ENCODE results near the gene MCCC1.

MCCC1 gene

GRCh38 chr3:182983876-182984275 is 115.4 kb downstream of the MCCC1 start:
- TF ChIP-seq, protein P1, sequence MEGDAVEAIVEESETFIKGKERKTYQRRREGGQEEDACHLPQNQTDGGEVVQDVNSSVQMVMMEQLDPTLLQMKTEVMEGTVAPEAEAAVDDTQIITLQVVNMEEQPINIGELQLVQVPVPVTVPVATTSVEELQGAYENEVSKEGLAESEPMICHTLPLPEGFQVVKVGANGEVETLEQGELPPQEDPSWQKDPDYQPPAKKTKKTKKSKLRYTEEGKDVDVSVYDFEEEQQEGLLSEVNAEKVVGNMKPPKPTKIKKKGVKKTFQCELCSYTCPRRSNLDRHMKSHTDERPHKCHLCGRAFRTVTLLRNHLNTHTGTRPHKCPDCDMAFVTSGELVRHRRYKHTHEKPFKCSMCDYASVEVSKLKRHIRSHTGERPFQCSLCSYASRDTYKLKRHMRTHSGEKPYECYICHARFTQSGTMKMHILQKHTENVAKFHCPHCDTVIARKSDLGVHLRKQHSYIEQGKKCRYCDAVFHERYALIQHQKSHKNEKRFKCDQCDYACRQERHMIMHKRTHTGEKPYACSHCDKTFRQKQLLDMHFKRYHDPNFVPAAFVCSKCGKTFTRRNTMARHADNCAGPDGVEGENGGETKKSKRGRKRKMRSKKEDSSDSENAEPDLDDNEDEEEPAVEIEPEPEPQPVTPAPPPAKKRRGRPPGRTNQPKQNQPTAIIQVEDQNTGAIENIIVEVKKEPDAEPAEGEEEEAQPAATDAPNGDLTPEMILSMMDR (IDR thresholded peaks at IDR 0.05): no peak

GRCh38 chr3:182981038-182981380 is 118.3 kb downstream of the MCCC1 start:
- TF ChIP-seq, protein P1 (IDR thresholded peaks at IDR 0.05): no peak

DNA sequence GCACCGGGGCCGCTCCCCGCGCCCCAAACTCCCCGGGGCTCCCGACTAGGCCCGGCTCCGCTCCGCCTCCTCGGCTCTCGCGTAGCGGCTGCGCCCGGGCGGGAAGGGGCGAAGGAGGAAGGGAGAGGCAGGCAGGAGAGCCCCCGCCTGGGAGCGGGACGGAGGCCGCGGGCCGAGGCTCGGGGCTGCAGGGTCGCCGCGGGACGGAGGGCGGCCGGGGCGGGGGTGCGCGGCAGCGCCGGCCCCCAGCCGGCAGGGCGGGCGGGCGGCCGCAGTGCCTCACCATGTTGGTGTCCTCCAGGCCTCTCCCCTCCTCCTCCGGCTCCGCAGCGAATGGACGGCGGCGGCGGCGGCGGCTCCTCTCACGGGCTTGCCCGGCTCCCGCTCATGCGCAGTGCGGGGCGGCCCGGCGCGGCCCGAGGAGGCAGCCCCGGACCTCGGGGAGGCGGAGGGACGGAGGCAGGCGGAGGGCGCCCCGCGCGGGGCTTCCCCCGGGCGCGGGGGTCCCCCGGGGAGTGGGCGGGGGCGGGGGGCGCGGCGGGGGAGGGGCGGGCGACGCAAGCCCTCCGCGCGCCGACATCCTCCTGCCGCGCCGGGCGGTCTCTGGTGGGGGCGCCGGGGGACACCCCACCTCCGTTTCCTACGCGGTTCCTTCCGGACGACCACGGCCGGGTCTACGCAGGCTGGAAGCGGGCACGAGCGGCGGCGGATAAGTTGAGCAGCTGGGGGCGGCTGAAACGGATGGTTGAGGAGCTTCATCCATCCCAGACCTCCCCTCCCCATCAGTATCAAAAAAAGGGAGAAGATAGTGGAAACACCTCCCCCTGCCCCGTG is 118.9 kb downstream of the MCCC1 start, which contains the start of gene DCUN1D1:
Gene DCUN1D1, minus strand, starts transcription at position 335 of the 834 bp plus-strand sequence. Its CDS starts 49 bp downstream, at position 286.
- TF ChIP-seq, protein P1 (IDR thresholded peaks at IDR 0.05): no peak

GRCh38 chr3:182979674-182980191 is 119.6 kb downstream of the MCCC1 start:
- TF ChIP-seq, protein P1 (IDR thresholded peaks at IDR 0.05): no peak

DNA sequence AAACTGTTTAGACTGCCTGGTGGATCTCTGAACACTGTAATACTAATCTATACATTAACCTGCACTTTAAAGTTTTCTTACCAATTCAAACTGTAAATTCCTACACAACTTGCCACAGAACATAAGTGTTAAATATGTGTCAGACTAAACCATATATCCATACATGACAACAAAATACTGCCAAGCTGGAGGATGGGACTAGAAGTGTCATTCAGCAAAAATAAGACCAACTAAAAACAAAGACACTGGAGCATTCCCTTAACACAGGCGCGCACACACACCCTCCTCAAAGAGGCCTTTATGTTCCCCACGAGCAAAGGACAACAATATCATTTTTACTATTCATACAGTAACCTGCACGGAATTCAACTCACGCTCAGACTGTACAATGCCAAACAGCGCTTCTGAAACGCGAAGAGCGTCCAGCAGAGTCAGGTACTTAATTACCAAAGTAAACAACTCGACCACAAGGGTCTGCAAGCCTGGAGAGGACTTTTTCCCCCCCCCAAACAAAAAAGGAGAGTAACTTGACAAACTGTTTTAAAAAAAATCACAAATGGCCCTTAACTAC is 120.1 kb downstream of the MCCC1 start:
- TF ChIP-seq, protein P1 (IDR thresholded peaks at IDR 0.05): no peak

DNA sequence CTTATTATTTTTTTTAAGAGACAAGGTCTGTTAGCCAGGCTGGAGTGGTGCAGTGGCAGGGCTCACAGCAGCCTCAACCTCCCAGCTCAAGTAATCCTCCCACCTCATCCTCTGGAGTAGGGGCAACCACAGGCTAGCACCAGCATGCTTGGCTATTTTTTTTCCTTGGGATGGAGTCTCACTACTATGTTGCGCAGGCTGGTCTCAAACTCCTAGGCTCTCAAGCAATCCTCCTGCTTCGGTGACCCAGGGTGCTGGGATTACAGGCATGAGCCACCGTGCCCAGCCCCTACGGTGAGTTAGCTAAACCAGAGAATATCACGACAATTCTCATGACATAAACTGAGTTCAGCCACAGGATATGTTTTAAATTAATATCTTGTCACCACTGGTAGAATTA is 120.9 kb downstream of the MCCC1 start:
- TF ChIP-seq, protein P1 (IDR thresholded peaks at IDR 0.05): no peak

GRCh38 chr3:182973047-182973446 is 126.2 kb downstream of the MCCC1 start:
- TF ChIP-seq, protein P1 (IDR thresholded peaks at IDR 0.05): no peak

All from LNCAP (cell line).